Suprapubic skin (tissue), 4 donors: ENCODE results near the gene GNAO1.

ENCODE experiments used
- CTCF ChIP-seq, 2 donors: fragments of 200-600 bp in 1 of 2; fragments of 450-650 bp in 1 of 2; sonication (generic) in 1 of 2; IDR thresholded peaks; one replicate each; pipeline ENCODE4 v1.5.1; 2016 to 2019; ENCODE audit warnings: antibody characterized with exemption in 2 of 2, mild to moderate bottlenecking in 1 of 2, moderate library complexity in 1 of 2
- EP300 ChIP-seq: sonication (generic); formaldehyde crosslinking; IDR thresholded peaks from one replicate; pipeline ENCODE4 v1.6.1; 2017; ENCODE audit warnings: antibody characterized with exemption
- POLR2A ChIP-seq, 2 donors: fragments of 450-650 bp; IDR thresholded peaks; one replicate each; pipeline ENCODE4 v1.6.1; 2017; ENCODE audit warnings: antibody characterized with exemption in 2 of 2, mild to moderate bottlenecking in 2 of 2, moderate library complexity in 2 of 2
- POLR2AphosphoS5 ChIP-seq, 3 donors: sonication (generic); formaldehyde crosslinking; IDR thresholded peaks; one replicate each; pipeline ENCODE4 v1.6.1; 2017; ENCODE audit warnings: antibody characterized with exemption in 3 of 3

DNA sequence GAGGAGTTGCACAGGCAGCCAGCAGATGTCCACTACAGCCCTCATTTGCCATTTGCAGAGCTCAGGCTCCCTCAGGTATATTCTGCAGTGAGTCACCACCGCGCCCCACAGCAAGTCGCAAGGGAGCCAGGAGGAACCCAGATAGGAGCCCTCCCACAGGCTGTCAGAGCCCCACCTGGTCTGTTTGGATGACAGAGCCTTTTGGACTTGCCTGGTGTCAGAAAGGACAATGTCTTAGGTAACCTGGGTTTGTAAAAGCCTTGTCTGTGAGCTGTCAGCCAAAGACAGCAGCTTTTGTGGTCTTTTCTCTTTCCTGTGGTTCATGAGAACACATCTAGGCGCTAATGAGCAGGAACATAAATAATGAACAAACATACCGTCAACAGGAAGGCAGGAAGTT, 70.9 kb downstream of the GNAO1 start:
- no peak for TF ChIP-seq POLR2A (IDR thresholded peaks at IDR 0.05)
- TF ChIP-seq CTCF (IDR thresholded peaks at IDR 0.05): no peak
- no peak for TF ChIP-seq EP300
- TF ChIP-seq POLR2AphosphoS5 (IDR thresholded peaks at IDR 0.05): no peak
